ENCODE results near the gene PPIH.

DNA sequence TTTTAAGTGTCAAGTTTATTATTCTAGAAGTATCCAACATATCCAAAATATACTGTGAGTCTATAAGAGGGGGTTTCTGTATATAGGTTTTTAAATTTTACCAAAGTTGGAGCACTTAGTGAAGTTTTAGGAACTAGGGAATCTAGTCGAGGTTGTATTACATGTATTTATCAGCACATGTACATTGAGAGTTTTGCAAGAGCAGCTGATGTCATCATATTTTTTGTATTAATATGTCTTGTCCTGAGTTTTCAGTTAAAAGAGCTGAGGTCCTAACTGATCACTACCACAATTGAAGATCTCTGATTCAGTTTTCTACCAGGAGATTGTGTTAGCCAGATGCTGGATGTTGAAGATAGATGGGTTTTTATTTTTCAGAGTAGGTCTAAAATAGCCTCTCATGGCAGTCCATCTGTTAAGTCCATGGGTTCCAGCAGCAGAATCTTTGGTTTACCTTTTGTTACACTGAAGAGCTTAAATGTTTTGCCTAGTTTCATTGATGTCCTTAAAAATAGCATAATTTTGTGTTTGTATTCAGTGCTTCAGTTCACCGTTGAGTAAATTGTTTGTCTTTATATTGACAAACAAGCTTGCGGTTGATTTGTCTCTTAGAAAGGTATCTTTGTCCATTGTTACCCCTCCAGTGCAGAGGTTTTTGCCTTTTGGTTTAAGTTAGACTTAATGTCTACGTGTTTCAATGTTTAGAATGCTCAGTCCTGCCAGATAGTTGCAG is 40.0 kb downstream of the PPIH start:
- TF ChIP-seq, protein P1, sequence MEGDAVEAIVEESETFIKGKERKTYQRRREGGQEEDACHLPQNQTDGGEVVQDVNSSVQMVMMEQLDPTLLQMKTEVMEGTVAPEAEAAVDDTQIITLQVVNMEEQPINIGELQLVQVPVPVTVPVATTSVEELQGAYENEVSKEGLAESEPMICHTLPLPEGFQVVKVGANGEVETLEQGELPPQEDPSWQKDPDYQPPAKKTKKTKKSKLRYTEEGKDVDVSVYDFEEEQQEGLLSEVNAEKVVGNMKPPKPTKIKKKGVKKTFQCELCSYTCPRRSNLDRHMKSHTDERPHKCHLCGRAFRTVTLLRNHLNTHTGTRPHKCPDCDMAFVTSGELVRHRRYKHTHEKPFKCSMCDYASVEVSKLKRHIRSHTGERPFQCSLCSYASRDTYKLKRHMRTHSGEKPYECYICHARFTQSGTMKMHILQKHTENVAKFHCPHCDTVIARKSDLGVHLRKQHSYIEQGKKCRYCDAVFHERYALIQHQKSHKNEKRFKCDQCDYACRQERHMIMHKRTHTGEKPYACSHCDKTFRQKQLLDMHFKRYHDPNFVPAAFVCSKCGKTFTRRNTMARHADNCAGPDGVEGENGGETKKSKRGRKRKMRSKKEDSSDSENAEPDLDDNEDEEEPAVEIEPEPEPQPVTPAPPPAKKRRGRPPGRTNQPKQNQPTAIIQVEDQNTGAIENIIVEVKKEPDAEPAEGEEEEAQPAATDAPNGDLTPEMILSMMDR (IDR thresholded peaks at IDR 0.05): no peak
- TF ChIP-seq POLR2A (IDR thresholded peaks at IDR 0.05): no peak

Data from Peyer's patch (tissue), 4 donors.